ENCODE measurements around the gene NAMPT.

Gene NAMPT

DNA sequence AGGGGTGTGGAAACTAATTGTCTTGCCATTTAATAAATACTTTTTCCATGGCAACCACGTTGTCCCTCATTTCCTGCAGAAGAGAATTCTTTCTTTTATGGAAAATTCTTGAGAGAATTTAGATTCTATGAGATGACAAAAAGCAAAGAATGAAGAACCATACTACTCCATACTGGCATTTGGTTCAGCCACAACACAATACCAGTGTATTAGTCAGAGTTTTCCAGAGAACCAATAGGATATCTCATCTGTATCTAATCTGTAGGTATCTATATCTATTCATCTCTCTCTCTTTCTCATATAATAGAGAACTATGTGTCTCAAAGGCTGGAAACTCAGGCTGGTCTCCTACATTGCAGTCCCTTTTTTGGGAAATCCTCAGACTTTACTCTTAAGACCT, 44.6 kb upstream of the NAMPT start:
- Histone ChIP-seq H3K4me3 (replicated peaks; ENCODE audit: insufficient read depth, low read length) (no peak overlapping the region), H3K27me3 (ENCODE audit: insufficient read depth, poor library complexity, severe bottlenecking) (no peaks in the 10 kb centered on the region), H3K27ac (replicated peaks) (no peak overlapping the region)
- TF ChIP-seq, protein P1, sequence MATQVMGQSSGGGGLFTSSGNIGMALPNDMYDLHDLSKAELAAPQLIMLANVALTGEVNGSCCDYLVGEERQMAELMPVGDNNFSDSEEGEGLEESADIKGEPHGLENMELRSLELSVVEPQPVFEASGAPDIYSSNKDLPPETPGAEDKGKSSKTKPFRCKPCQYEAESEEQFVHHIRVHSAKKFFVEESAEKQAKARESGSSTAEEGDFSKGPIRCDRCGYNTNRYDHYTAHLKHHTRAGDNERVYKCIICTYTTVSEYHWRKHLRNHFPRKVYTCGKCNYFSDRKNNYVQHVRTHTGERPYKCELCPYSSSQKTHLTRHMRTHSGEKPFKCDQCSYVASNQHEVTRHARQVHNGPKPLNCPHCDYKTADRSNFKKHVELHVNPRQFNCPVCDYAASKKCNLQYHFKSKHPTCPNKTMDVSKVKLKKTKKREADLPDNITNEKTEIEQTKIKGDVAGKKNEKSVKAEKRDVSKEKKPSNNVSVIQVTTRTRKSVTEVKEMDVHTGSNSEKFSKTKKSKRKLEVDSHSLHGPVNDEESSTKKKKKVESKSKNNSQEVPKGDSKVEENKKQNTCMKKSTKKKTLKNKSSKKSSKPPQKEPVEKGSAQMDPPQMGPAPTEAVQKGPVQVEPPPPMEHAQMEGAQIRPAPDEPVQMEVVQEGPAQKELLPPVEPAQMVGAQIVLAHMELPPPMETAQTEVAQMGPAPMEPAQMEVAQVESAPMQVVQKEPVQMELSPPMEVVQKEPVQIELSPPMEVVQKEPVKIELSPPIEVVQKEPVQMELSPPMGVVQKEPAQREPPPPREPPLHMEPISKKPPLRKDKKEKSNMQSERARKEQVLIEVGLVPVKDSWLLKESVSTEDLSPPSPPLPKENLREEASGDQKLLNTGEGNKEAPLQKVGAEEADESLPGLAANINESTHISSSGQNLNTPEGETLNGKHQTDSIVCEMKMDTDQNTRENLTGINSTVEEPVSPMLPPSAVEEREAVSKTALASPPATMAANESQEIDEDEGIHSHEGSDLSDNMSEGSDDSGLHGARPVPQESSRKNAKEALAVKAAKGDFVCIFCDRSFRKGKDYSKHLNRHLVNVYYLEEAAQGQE (IDR thresholded peaks at IDR 0.05; ENCODE audit: insufficient replicate concordance, low read depth): no peak
- TF ChIP-seq POLR2AphosphoS5 (IDR thresholded peaks at IDR 0.05; ENCODE audit: low read depth): no peak
- TF ChIP-seq GABPA (IDR thresholded peaks at IDR 0.05; ENCODE audit: low read depth): no peak
- TF ChIP-seq, protein P2, sequence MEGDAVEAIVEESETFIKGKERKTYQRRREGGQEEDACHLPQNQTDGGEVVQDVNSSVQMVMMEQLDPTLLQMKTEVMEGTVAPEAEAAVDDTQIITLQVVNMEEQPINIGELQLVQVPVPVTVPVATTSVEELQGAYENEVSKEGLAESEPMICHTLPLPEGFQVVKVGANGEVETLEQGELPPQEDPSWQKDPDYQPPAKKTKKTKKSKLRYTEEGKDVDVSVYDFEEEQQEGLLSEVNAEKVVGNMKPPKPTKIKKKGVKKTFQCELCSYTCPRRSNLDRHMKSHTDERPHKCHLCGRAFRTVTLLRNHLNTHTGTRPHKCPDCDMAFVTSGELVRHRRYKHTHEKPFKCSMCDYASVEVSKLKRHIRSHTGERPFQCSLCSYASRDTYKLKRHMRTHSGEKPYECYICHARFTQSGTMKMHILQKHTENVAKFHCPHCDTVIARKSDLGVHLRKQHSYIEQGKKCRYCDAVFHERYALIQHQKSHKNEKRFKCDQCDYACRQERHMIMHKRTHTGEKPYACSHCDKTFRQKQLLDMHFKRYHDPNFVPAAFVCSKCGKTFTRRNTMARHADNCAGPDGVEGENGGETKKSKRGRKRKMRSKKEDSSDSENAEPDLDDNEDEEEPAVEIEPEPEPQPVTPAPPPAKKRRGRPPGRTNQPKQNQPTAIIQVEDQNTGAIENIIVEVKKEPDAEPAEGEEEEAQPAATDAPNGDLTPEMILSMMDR (IDR thresholded peaks at IDR 0.05; ENCODE audit: insufficient read depth, low read length): no peak
- TF ChIP-seq SPI1 (IDR thresholded peaks at IDR 0.05; ENCODE audit: borderline replicate concordance, low read depth): no peak
- no peak for DNase-seq (ENCODE audit: low read depth in 1 of 2, low spot score in 1 of 2)

DNA sequence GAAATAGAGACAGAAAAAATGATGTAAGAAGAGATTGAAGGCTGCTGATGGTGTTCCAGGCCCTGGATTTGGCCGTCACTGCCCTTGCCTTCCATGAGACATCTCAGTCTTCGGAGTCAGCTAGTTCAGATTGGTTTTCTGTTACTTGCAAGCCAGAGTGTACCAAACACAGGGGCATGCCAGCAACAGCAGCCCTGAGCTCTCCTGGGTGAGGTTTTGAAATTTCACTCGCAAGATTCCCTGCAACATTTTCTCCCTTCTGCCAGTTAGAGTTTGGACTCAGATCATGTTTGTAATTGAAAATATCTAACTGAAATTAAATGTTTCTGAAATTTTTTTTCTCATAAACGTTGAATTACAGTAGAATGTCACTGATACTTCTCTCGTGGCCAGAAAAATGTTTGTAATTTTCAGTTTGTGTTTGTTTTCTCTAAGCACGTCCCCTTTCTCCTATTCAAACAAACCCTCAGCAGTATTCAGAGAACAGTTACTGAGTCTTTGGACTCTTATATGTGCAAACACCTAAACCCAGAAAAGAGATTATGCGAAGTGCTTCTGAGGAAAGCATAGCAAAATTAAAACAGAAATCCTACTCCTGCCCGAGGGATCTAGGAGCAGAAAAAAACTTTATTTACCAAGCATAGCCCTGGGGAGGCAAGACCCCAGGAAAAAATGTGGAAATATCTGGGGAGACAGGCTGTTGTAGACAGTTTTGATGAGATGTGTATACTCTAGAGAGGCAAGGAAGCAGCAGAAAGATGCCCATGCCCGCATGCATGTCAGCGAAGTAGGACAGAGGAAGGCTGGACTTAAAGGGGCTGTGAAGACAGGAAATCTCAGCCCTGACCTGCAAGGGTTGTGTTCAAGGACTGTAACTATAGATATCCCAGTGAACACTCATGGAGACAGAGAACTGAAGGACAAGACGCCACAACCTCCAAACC, 43.0 kb upstream of the NAMPT start:
- H3K4me3 ChIP-seq (replicated peaks; ENCODE audit: insufficient read depth, low read length): no peak overlapping the region

More for the DNA sequence above, 43.0 kb upstream of the NAMPT start:
- no peaks in the 10 kb centered on the region for H3K27me3 ChIP-seq (ENCODE audit: insufficient read depth, poor library complexity, severe bottlenecking)
- TF ChIP-seq SPI1 (IDR thresholded peaks at IDR 0.05; ENCODE audit: borderline replicate concordance, low read depth): no peak
- TF ChIP-seq GABPA (IDR thresholded peaks at IDR 0.05; ENCODE audit: low read depth): no peak
- TF ChIP-seq, protein P2 (IDR thresholded peaks at IDR 0.05; ENCODE audit: insufficient read depth, low read length): no peak
- TF ChIP-seq, protein P1 (IDR thresholded peaks at IDR 0.05; ENCODE audit: insufficient replicate concordance, low read depth): no peak
- no peak for TF ChIP-seq POLR2AphosphoS5 (IDR thresholded peaks at IDR 0.05; ENCODE audit: low read depth)
- H3K27ac ChIP-seq (replicated peaks): no peak overlapping the region
- no peak for DNase-seq (ENCODE audit: low read depth in 1 of 2, low spot score in 1 of 2)
